ENCODE data around the gene PNKP.

PNKP gene

DNA sequence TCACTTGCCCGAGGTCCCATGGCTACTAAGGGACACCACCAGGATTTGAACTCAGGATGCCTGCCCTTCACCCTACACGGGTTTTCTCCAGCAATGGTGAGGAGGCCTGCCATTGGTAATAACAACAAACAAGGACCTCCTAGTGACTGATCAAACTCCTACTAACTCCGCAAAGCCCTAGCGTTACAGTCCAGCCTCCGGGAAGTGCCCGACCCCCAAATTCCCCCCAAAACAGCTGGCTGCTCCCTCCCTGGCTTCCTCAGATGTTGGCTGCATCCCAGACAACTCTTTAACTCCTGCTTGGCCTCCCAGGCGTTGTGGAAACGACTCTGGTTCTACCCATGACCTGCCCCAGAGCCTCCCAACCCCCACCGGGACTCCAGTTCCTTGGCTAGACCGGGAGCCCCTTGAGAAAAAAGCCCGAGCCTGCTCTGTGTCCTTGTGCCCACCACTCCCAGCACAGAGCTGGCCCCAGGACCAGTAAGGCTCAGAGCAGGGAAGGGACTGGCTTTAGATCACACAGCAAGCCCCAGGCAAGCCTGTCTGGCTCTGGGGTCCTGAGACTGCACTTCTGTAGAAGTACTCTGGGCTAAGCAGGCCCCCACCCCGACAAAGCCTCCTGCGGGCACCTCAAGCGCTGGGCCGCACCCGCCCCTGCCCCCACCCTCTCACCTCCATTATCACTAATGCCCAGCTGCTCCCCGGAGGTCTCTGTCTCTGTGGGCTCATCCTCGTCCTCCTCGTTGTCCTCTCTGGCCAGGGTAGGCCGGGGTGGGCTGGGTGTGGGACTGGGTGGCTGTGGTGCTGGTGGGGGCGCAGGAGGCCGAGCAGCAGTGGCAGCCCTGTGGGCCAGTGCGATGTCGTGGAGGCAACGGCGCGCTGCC is 5.1 kb upstream of the PNKP start:
- TF ChIP-seq POLR2A (IDR thresholded peaks at IDR 0.05; ENCODE audit: low read depth, low read length) (no peak), TAF1 (IDR thresholded peaks at IDR 0.05; ENCODE audit: borderline replicate concordance, low read depth, low read length) (no peak), POLR2AphosphoS5 (IDR thresholded peaks at IDR 0.05; ENCODE audit: low read depth, low read length) (no peak)
- FAIRE-seq, result no peak
- no peak for DNase-seq (ENCODE audit: insufficient read length)

DNA sequence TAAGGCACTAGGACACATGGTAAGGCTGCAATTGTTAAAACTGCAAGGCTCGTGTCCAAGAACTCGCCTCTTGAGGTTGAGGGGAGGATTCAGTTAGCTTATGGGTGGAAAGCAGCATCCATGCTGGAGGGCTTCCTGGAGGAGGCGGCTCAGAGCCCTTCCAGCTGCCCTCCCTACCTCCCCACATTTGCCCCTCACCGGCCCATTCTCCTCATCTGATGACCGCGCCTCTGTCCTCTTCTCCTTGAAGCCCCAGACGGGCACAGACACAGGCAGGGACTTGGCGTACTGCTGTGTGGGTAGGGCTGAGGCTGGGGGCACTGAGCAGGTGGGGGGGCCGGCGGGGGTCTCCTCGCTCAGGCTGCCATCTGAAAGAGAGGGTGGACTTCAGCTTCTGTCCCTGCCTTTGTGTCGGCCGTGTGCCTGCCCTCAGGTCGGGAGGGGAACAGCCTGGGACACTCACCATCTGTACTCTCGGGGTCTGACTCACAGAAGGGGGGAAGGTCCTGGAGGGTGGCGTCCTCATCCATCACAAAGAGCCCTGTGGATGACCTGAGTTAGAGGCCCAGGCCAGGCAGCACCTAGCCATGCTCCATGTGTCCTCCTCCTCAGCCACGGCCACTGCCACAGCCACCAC is 4.1 kb upstream of the PNKP start:
- no peak for FAIRE-seq
- DNase-seq (ENCODE audit: insufficient read length), result no peak
- TF ChIP-seq TAF1 (IDR thresholded peaks at IDR 0.05; ENCODE audit: borderline replicate concordance, low read depth, low read length) (no peak), POLR2A (IDR thresholded peaks at IDR 0.05; ENCODE audit: low read depth, low read length) (no peak), POLR2AphosphoS5 (IDR thresholded peaks at IDR 0.05; ENCODE audit: low read depth, low read length) (no peak)

DNA sequence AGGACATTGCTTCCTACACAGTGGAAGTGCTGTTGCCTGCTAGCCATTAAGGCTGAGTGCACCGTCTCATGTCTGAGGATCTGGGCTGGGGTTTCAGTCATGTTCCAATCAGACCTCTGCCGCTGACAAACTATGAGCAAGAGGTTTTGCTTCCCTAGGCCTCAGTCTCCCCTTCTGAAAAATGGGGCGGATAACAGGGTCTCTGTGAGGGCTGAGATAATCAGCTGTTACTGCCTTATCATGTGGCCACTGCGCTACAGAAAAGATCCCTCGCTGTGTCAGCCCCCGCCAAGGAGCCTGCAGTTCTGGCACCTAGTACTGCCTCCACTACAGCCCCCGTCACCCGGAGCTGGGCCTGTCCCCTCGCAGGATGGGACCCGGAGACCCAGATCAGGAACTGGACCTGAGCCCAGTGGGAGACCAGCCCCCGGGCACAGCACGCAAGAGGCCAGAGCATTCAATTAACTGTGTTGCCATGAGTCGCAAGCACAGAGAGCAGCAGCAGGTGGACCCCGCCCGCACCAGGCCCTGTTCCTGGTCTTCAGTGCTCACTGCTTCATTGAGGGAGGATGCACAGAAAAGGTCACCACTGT is 3.0 kb upstream of the PNKP start:
- TF ChIP-seq POLR2AphosphoS5 (IDR thresholded peaks at IDR 0.05; ENCODE audit: low read depth, low read length) (no peak), POLR2A (IDR thresholded peaks at IDR 0.05; ENCODE audit: low read depth, low read length) (no peak), TAF1 (IDR thresholded peaks at IDR 0.05; ENCODE audit: borderline replicate concordance, low read depth, low read length) (no peak)
- FAIRE-seq, result peak; percentile 56
- no peak for DNase-seq (ENCODE audit: insufficient read length)

DNA sequence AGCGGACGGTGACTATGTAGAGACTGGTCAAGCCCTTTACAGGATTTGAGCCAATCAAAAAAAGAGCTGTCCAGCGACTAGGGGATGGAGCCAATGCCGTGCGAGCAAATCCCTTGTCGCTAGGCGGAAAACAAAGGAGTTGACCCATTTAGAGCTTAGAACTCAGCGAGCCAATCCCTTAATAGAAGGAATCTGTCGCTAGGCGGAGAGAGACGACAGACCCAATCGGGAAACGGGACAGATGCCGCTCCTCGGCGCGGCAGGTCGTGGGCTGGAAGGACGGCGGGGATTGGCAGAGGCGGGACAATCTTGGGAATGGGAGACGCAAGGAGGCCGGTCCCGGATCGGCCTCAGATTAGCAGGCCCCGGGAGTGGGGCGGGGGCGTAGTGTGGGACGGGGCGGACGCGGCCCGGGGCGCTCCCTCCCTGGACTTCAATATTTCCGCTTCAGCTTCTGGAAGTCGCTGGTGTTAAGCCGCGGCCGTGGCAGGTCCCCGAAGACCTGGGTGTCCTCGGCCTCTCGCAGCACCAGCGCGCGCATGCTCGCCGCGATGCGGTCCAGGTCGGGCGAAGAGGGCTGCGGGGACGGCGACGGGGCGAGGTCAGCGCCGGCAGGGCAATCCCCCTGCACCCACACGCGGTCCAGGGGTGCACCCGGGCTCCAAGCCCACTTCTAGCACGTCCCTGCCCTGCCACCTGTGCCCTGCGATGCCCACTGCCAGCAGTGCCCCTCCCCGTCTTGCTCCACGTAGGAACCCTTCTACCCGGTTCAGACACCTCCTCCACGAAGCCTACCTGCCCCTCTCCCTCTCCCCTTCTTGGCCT is 2.3 kb upstream of the PNKP start:
- peak; percentile 82 for DNase-seq (ENCODE audit: insufficient read length)
- TF ChIP-seq TAF1 (IDR thresholded peaks at IDR 0.05; ENCODE audit: borderline replicate concordance, low read depth, low read length), result no peak
- TF ChIP-seq POLR2AphosphoS5 (IDR thresholded peaks at IDR 0.05; ENCODE audit: low read depth, low read length), result peak; percentile 49; the same call in 1 of the 2 replicates
- TF ChIP-seq POLR2A (IDR thresholded peaks at IDR 0.05; ENCODE audit: low read depth, low read length), result peak; percentile 34; the same call in 1 of the 2 replicates
- peak; percentile 98 for FAIRE-seq

DNA sequence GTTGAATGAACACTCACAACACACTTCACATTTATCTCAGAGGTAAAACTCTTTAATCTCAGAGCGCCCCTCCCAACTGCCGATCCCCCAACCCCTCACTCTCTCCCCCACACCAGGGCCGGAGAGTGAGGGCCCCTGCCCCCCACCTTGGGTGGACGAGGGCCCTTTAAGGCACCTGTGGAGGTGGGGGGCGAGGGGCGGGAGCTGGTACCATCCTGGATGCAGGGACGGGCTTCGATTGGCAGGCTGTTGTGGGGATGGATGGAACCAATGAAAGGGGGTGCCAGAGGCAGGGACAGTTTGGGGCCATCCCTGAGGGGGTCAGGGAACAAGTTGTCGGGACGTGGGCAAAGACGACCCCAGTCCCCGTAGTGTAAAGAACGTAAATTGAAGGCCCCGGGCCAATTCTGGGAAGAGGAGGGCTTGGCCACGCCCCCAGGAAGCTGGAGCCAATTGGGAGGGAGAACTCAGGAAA is 1.7 kb upstream of the PNKP start:
- TF ChIP-seq TAF1 (IDR thresholded peaks at IDR 0.05; ENCODE audit: borderline replicate concordance, low read depth, low read length) (no peak), POLR2AphosphoS5 (IDR thresholded peaks at IDR 0.05; ENCODE audit: low read depth, low read length) (no peak)
- DNase-seq (ENCODE audit: insufficient read length) (peak; percentile 44), FAIRE-seq (no peak)

DNA sequence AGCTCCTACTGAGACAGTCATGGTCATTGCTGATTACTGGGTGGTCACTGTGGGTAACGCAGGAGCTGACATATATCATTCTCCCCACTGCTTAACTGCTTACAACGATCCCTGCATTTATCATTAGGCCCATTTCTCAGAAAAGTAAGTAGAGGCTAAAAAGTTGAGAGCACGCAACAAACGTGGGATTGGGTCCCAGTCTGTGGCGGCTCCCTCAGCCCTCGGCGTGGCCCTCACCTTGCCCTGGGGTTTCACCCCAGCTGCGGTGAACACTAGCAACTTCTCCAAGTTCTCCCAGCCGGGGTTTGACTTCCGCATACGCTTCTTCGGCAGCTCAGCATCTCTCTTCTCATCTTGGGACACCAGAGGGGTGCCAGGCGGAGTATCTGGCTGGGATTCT is 2.5 kb downstream of the PNKP start:
- no peak for TF ChIP-seq POLR2A (IDR thresholded peaks at IDR 0.05; ENCODE audit: low read depth, low read length)
- no peak for TF ChIP-seq POLR2AphosphoS5 (IDR thresholded peaks at IDR 0.05; ENCODE audit: low read depth, low read length)
- TF ChIP-seq TAF1 (IDR thresholded peaks at IDR 0.05; ENCODE audit: borderline replicate concordance, low read depth, low read length), result no peak
- peak; percentile 24 for FAIRE-seq

DNA sequence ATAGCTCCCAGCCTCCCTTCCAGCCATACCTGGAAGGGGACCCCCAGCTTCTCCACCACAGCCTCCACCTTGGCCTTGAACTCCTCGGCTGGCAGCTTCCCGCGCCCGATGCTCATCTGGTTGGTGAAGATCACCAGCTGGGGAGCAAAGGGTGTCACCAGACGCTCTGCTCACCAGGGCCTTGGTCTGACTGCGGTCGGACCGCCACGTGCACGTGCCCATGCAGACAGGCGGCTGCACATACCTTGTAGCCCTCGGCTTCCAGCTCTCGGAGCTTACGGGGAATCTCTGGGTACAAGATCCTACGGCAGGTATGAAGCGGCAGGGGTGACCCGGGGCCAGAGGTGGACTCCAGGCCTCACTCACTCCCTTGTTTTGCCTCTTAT is 3.4 kb downstream of the PNKP start:
- TF ChIP-seq TAF1 (IDR thresholded peaks at IDR 0.05; ENCODE audit: borderline replicate concordance, low read depth, low read length) (no peak), POLR2A (IDR thresholded peaks at IDR 0.05; ENCODE audit: low read depth, low read length) (no peak), POLR2AphosphoS5 (IDR thresholded peaks at IDR 0.05; ENCODE audit: low read depth, low read length) (no peak)
- FAIRE-seq (no peak), DNase-seq (ENCODE audit: insufficient read length) (no peak)

More for the DNA sequence above, 2.5 kb downstream of the PNKP start:
- DNase-seq (ENCODE audit: insufficient read length), result no peak

DNA sequence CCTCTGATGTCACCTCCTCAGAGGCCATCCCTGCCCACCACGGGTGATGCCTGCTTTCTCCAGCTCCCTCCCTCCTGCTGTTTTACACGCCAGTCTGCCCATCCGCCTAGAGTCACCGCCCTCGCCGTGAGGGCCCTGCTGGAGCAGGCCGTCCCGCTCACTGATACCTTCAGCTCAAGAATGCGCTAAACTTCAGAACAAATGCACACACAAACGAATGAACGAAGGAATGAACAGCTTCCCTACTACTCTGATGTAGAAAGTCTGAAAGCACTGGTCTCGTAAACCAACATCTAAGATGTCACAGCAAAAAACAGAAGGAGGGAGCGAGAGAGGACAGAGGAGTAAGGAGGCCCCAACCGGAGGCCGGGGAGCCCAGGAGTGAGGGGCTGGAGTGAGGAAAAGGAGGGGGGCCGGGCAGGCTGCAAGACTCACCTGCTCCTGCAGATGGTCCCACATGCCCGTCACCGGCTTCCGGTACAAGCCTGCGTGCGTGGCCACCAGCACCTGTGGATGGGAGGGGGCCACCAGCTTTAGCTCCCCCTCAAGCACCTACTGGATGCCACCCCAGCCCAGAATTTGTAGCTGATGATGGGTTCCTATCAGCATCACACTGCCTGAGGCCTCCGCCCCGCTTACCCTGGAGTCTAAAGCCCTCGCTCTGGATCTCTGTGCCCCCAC is 4.0 kb downstream of the PNKP start:
- FAIRE-seq (no peak), DNase-seq (ENCODE audit: insufficient read length) (no peak)
- TF ChIP-seq POLR2AphosphoS5 (IDR thresholded peaks at IDR 0.05; ENCODE audit: low read depth, low read length) (no peak), POLR2A (IDR thresholded peaks at IDR 0.05; ENCODE audit: low read depth, low read length) (no peak), TAF1 (IDR thresholded peaks at IDR 0.05; ENCODE audit: borderline replicate concordance, low read depth, low read length) (no peak)

DNA sequence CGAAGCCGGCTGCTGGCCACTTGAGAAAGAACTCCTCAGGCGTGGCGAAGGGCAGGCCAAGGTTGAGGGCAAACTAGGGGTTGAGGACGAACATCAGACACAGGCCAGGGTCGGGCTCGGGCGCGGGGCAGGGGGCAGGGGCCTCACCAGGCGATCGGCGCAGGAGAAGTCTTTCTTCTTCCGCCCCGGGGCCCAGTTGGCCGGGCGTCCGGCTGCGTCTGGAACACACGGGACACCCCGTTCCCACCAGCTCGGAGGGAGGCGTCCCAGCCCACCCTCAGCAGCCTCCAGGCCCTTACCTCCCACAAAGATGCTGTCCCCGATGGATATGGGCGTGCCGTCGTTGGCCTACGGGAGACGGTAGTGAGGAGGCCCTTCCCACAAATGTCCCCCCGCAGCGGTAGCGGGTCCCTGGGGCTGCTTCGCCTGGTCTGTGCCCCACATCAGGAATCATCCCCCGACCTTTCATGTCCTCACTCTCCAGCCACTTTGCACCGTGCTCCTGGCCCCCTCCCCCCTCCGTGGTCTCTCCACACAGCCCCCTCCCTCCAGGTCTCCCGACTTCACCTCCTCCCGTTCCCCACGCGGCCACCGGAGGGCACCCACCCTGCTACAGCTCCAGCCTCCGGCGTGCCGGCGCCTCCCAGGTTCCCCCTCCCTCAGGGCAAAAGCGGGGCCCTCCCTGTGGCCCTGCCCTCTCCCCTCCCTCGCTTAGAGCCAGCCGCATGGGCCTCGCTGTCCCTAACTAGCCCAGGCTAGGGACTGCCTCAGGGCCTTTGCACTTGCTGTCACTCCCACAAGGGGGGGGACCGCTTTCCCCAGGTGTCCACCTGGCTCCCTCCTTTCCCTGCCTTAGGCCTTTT is 4.8 kb downstream of the PNKP start:
- TF ChIP-seq TAF1 (IDR thresholded peaks at IDR 0.05; ENCODE audit: borderline replicate concordance, low read depth, low read length) (no peak), POLR2A (IDR thresholded peaks at IDR 0.05; ENCODE audit: low read depth, low read length) (no peak), POLR2AphosphoS5 (IDR thresholded peaks at IDR 0.05; ENCODE audit: low read depth, low read length) (no peak)
- FAIRE-seq (no peak), DNase-seq (ENCODE audit: insufficient read length) (no peak)
